GM10266 (cell line): ENCODE data around the gene NFASC.

Experiments
- DNase-seq: peaks from one replicate; pipeline ENCODE4 v3.0.0; 2012; ENCODE audit errors: extremely low spot score
- TF ChIP-seq, protein P1 (sequence below): IDR thresholded peaks from 2 replicates; pipeline ENCODE4 v1.5.1; 2012; ENCODE audit warnings: mild to moderate bottlenecking, low read depth; ENCODE audit not compliant: control insufficient read depth, insufficient read depth; ENCODE audit errors: missing control alignments

Gene NFASC

DNA sequence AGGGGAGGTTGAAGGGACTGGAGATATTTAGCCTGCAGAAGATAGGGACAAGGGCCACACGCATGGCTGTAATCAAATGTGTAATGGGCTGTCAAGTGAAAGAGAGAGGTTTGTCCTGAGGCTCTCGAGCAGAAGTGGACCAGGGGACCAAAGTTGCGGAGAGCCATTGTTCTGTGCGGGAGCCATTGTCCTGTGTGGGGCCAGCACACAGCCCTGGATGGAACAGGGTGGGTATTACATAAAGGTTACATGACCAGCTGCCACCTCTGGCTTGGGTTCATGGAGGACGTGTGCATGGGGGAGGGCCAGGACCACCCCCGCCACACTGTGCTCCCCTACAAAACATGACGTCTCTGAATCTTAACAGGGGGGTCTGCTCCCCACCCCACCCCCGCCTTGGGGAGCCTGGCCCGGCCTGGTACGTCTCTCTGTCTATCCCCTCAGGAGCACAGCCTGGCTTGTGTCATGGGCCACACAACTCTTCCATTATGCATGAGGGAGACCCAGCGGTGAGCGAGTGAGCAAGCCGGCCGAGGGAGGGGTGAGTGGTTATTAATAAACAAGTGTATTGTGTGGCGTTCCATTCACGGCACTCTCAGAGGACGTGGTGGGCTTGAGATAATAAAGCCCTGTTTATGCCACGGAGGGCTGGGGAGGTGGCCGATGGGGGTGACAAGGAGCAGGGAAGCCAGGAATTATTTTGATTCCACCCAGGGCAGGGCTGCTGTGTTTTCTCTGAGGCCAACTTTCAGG lies at the start of gene NFASC:
Gene NFASC (plus strand): TSS at position 703 of the 753 bp plus-strand sequence. CDS start 73,454 bp downstream, outside the sequence.
- DNase-seq: no peak
- TF ChIP-seq, protein P1, sequence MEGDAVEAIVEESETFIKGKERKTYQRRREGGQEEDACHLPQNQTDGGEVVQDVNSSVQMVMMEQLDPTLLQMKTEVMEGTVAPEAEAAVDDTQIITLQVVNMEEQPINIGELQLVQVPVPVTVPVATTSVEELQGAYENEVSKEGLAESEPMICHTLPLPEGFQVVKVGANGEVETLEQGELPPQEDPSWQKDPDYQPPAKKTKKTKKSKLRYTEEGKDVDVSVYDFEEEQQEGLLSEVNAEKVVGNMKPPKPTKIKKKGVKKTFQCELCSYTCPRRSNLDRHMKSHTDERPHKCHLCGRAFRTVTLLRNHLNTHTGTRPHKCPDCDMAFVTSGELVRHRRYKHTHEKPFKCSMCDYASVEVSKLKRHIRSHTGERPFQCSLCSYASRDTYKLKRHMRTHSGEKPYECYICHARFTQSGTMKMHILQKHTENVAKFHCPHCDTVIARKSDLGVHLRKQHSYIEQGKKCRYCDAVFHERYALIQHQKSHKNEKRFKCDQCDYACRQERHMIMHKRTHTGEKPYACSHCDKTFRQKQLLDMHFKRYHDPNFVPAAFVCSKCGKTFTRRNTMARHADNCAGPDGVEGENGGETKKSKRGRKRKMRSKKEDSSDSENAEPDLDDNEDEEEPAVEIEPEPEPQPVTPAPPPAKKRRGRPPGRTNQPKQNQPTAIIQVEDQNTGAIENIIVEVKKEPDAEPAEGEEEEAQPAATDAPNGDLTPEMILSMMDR: no peak

DNA sequence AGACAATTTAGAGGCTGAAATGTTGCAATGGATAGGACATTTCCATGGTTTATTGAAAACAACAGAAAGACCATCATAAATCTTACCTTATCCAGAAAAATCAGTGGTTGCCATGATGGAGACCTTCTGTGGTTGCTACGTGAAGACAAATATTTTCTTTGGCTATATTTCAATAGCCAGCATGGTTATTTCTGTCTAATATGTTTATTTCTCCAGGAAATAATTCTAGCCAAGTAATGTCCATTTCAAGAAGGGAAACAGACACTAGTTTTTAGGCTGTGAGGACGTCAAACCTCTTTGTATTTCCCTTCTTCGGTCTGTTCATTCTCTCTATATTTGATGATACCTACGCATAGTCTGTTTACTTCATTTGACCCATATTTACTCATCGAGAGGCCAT lies 49.2 kb upstream of the NFASC start:
- TF ChIP-seq, protein P1: no peak

DNA sequence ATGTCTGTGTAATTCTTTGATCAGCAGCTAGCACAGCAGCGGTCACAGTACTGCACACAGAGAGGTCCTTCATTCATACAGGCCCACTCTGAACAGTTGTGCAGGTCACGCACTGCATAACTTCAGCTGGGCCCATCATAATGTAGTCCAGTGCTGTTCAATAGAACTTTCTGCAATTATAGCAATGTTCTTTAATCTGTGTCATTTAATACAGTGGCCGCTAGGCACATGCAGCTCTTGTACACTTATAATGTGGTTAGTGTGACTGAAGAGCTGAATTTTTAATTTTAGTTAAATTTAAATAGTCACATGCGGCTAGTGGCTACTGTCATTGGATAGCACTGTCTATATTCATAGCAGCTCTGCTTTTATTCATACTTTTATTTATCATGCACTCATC lies 48.7 kb upstream of the NFASC start:
- DNase-seq: no peak
- TF ChIP-seq, protein P1: no peak

More for the DNA sequence above, 49.2 kb upstream of the NFASC start:
- DNase-seq: no peak

DNA sequence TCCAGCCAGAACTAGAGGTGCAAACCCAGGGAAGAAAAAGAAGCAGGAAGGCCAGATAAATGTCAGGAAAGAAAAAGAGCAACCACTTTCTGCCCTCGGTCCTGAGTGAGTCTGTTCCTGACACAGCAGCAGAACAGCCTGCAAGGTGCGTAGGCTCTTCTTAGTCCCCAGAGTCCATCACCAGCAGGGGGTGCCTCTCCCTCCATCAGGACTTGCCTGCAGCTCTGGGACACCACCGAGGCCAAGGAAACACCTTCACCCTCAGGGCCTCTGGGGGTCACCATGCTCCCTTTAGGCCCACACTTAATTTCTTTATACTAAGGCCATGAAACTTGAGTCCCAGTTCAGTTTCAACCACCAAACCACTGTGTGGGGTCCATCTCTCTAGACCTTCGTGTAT lies 43.7 kb upstream of the NFASC start:
- TF ChIP-seq, protein P1: peak; percentile 33
- DNase-seq: peak; percentile 56

DNA sequence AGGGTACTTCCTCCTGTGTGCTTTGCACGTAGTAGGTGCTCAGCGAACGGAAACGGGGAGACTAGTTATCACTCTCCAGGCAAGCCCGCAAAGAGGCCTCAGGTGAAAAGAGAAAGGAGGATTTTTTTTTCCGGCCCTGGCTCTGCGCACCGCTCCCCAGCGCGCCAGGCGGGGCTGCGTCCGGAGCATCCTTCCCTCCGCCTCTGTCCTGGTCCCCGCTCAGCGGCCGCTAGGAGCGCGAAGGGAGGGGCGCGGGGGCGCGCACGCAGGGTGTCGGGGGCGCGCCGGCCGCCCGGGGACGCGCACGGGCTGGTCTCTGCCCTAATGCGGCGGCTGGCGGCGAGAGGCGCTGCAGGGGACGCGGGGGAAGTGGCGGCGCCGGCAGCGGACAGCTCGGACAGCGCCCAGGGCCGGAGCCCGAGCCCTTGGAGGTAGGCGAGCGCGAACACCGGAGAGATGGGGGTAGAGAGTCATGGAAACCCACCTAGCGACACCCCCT lies 42.3 kb upstream of the NFASC start:
- DNase-seq: no peak
- TF ChIP-seq, protein P1: no peak

DNA sequence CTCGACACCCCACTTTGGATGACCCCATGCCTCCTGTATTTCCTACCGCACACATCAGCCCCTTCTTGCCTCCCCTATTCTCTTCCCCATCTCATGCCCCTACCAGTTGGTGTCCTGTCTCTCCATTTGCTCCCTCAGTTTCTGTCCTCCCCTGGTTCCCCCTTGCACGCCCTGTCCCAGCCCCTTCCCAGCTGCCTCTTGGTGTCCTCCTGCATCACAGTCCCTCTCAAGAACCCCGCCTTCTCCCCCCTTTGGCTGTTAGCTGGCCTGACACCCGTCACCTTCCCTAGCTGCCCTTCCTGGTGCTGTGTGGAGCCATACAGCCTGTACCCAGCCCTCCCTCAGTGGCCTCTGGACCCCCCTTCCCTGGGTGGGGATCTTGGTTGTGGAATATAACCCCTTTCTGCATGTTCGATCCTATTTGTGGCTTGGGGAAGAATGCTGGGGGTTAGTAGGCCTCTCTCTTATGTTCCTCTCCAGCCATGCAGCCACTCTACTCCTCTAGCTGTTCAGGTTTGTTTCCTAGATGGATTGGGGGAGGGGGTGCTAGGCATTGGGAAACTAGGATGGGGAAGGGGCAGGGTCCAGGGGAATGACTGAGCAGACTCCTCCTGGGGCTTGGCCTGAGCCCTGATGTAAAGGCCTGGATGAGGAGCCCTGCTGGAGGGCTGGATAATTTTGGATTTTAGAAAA lies 41.4 kb upstream of the NFASC start:
- DNase-seq: no peak
- TF ChIP-seq, protein P1: no peak

DNA sequence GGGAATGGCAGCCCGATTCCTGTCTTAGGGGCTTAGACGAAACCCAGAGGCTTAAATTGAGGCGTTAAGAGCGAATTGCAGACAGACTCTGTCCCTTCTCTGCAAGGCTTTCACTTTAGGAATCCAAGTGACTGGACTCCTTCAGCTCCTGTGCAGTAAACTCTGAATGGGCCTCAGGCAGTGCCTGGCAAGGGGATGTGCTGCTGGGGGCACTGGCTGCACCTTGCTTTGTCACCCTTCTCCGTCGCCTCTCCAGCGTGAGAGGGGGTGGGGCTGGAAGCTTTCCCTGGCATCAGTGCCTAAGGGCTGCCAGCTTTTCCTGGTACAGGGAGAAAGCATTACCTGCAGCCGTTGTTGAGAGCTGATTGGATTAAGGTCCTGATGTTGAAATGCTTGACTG lies 39.9 kb upstream of the NFASC start:
- no peak for DNase-seq
- TF ChIP-seq, protein P1: no peak
